K562 (cell line): ENCODE data around the gene ALKBH4. TPM values are rescaled to one million over a fixed set of nuclear protein-coding genes. Genes with fewer than 3 reads are reported as not detected.

ENCODE experiments used
- EP400 ChIP-seq: fragments of 450-650 bp; IDR thresholded peaks from 2 replicates; pipeline ENCODE4 v1.6.1; 2017; ENCODE audit warnings: antibody characterized with exemption, mild to moderate bottlenecking, moderate library complexity
- FOXM1 ChIP-seq, 2 experiments: fragments of 450-650 bp in 1 of 2; sonication (generic) in 1 of 2; formaldehyde crosslinking in 1 of 2; IDR thresholded peaks; 2 replicates each; pipeline versions ENCODE4 v1.6.1 to v1.9.0; 2017 to 2022; ENCODE audit warnings: low read depth in 2 of 2, mild to moderate bottlenecking in 2 of 2, missing genetic modification reagents in 1 of 2, moderate library complexity in 1 of 2
- L3MBTL2 ChIP-seq: fragments of 450-650 bp; IDR thresholded peaks from 2 replicates; pipeline ENCODE4 v1.6.1; 2016; ENCODE audit warnings: mild to moderate bottlenecking, moderate library complexity
- NCOA1 ChIP-seq: fragments of 450-650 bp; IDR thresholded peaks from 2 replicates; pipeline ENCODE4 v1.6.1; 2016; ENCODE audit warnings: low read depth
- NRF1 ChIP-seq, 2 experiments: fragments of 450-650 bp; IDR thresholded peaks in 1 of 2; conservative IDR thresholded peaks in 1 of 2; 2 replicates each; pipeline ENCODE4 v1.6.1; 2014; ENCODE audit warnings: mild to moderate bottlenecking in 2 of 2
- PHF8 ChIP-seq: fragments of 200-600 bp; sonication (generic); IDR thresholded peaks from 2 replicates; pipeline ENCODE4 v1.6.1; 2012; ENCODE audit warnings: mixed run types, mild to moderate bottlenecking, inconsistent platforms, low read length, moderate library complexity, borderline replicate concordance
- POLR2G ChIP-seq: fragments of 200-400 bp; formaldehyde crosslinking; IDR thresholded peaks from 2 replicates; pipeline ENCODE4 v1.6.1; 2017; ENCODE audit warnings: low read depth, mild to moderate bottlenecking, antibody characterized with exemption, low read length, moderate library complexity
- POLR2H ChIP-seq: IDR thresholded peaks from 2 replicates; pipeline ENCODE4 v1.6.1; 2016; ENCODE audit warnings: missing genetic modification characterization, low read depth, mild to moderate bottlenecking, control low read depth, missing compliant biosample characterization, moderate library complexity
- SP1 ChIP-seq: sonication (generic); formaldehyde crosslinking; IDR thresholded peaks from 2 replicates; pipeline ENCODE4 v1.8.1; 2022; ENCODE audit warnings: mild to moderate bottlenecking, missing genetic modification reagents
- YY1 ChIP-seq, 3 experiments: IDR thresholded peaks; 2 replicates each; pipeline ENCODE4 v1.6.1; 2011; ENCODE audit warnings: low read length in 2 of 3, mild to moderate bottlenecking in 2 of 3, moderate library complexity in 2 of 3, borderline replicate concordance in 1 of 3, control low read depth in 1 of 3, low read depth in 1 of 3; ENCODE audit not compliant: insufficient read depth in 3 of 3, insufficient replicate concordance in 2 of 3, control insufficient read depth in 1 of 3, insufficient read length in 1 of 3; ENCODE audit errors: extremely low read depth in 1 of 3
- ZNF324 ChIP-seq: fragments of 250-450 bp; sonication (Bioruptor Pico); IDR thresholded peaks from 2 replicates; pipeline ENCODE4 v1.4.0; 2020; ENCODE audit warnings: mild to moderate bottlenecking
- polyA plus RNA-seq, 8 experiments: library from polyadenylated mRNA; depleted of rRNA in 4 of 8; stranded (reverse) in 5 of 8; unstranded in 3 of 8; fragments of >200 nt; fragmentation: Nextera tagmentation in 2 of 8; fragmentation: Illumina TruSeq in 1 of 8; extraction: Ambion mirVana in 2 of 8; extraction: Trizol in 1 of 8; gene quantifications; 2 replicates each; pipeline versions ENCODE4 v1.2.1 to v1.2.3, GENCODE V29; 2011 to 2014; ENCODE audit warnings: inconsistent platforms in 1 of 8, missing spikeins in 1 of 8
- total RNA-seq, 7 experiments: library from RNA; depleted of rRNA in 6 of 7; stranded (reverse); fragments of >200 nt in 6 of 7; fragmentation: Illumina TruSeq in 2 of 7; extraction: Trizol in 2 of 7; gene quantifications; 2 replicates each; pipeline versions ENCODE4 v1.2.1 to v1.2.3, GENCODE V29; 2011 to 2021; ENCODE audit warnings: low replicate concordance in 1 of 7
- TF ChIP-seq, protein P1 (sequence below): sonication (generic); formaldehyde crosslinking; IDR thresholded peaks from 2 replicates; pipeline ENCODE4 v1.8.0; 2022; ENCODE audit warnings: missing genetic modification reagents, mild to moderate bottlenecking, moderate library complexity, borderline replicate concordance
- TF ChIP-seq, protein P2 (sequence below): fragments of 250-450 bp; sonication (Bioruptor Pico); IDR thresholded peaks from 2 replicates; pipeline ENCODE4 v1.8.0; 2022; ENCODE audit warnings: inconsistent platforms

Gene ALKBH4
- total and polyA plus RNA-seq, 9 of the 15 experiments (the other 6 are each of a cell fraction or from before 2014, with no cell fraction given) = 4.6 to 21.4 (median 11.8) TPM

DNA sequence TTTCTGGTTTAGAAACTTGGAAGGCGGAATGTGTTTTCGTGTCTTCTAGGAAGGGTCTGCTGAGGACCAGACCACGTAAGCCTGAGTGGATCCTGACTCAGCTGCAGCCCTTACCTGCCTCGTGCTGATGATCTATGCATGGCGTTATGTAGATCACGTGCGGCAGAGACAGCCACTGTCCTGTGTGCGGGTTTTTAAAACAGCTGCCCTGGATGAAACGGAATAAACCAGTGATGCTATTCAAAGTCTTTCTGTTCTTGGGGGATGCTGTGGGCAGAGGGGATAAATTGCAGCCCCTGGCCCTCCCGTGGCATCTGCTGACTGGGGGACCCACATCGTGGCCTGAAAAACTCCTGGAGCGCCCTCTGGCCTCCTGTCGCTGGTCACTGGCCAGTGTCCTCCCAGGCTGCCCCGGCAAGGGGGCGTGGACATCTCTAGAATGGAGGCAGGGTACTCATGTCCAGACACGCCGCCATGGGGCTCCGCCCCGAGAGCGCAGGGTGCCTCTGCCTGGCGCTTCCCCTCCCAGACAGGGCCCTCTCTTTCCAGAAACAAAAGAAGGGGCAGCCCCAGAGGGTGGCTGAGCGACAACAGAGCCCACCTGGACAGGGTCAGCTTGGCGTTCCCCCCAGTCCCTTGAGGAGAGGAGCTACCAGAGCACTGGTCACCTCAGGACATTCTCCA is 13.2 kb downstream of the ALKBH4 start (continued):
- TF ChIP-seq NCOA1 = no peak
- TF ChIP-seq SP1 (CRISPR knock-in tag) = peak; percentile 54
- TF ChIP-seq L3MBTL2 = peak; percentile 70
- TF ChIP-seq POLR2G = peak; percentile 71
- no peak for TF ChIP-seq POLR2H (tag)
- TF ChIP-seq, protein P1, sequence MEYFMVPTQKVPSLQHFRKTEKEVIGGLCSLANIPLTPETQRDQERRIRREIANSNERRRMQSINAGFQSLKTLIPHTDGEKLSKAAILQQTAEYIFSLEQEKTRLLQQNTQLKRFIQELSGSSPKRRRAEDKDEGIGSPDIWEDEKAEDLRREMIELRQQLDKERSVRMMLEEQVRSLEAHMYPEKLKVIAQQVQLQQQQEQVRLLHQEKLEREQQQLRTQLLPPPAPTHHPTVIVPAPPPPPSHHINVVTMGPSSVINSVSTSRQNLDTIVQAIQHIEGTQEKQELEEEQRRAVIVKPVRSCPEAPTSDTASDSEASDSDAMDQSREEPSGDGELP = peak; percentile 36; the same call in 1 of the 2 replicates
- no peak for TF ChIP-seq FOXM1 (IDR thresholded peaks at IDR 0.05; ENCODE audit: low read depth)
- no peak for TF ChIP-seq FOXM1 (CRISPR knock-in tag; IDR thresholded peaks at IDR 0.05; ENCODE audit: low read depth)
- peak; percentile 38; the same call in 1 of the 2 replicates for TF ChIP-seq PHF8
- peak; percentile 28 to 48; a peak in 2 of 4 replicates for TF ChIP-seq NRF1 (conservative IDR thresholded peaks at IDR 0.05 in 1 of 2, IDR thresholded peaks at IDR 0.05 in 1 of 2)
- TF ChIP-seq ZNF324 = no peak
- TF ChIP-seq, protein P2, sequence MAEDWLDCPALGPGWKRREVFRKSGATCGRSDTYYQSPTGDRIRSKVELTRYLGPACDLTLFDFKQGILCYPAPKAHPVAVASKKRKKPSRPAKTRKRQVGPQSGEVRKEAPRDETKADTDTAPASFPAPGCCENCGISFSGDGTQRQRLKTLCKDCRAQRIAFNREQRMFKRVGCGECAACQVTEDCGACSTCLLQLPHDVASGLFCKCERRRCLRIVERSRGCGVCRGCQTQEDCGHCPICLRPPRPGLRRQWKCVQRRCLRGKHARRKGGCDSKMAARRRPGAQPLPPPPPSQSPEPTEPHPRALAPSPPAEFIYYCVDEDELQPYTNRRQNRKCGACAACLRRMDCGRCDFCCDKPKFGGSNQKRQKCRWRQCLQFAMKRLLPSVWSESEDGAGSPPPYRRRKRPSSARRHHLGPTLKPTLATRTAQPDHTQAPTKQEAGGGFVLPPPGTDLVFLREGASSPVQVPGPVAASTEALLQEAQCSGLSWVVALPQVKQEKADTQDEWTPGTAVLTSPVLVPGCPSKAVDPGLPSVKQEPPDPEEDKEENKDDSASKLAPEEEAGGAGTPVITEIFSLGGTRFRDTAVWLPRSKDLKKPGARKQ (CRISPR knock-in tag) = 0 out of 2 replicates have a peak, but pooled peaks have one; percentile 44
- peak; percentile 45; the same call in 1 of the 2 replicates for TF ChIP-seq EP400
- TF ChIP-seq YY1 (IDR thresholded peaks at IDR 0.05; ENCODE audit: borderline replicate concordance in 1 of 3, control insufficient read depth in 1 of 3, extremely low read depth in 1 of 3, insufficient read depth in 3 of 3, insufficient read length in 1 of 3, insufficient replicate concordance in 2 of 3, low read depth in 1 of 3, low read length in 2 of 3) = peak in 2 of 3 experiments; percentile 34 to 69
